Kidney (tissue), 14 donors: ENCODE measurements around the gene NHLH1. TPM values are rescaled to one million over a fixed set of nuclear protein-coding genes. Genes with fewer than 3 reads are reported as not detected.
"Not testable (repeated sequence)": the region's sequence is repeated elsewhere in the genome, so short reads cannot be mapped to it uniquely, and the experiment has no call there.

Source experiments
- DNase-seq, 5 donors: peaks; one replicate each; pipeline ENCODE4 v3.0.0-alpha.2; 2013 to 2020
- FAIRE-seq: peaks from 2 replicates; lab custom pipeline; 2012; peaks lifted over from hg19 to GRCh38; lab: Jason Lieb, UNC
- H3K27ac ChIP-seq, 2 donors: one replicate each; pipeline ENCODE4 v1.7.0; 2013; ENCODE audit warnings: low read depth in 2 of 2, low read length in 2 of 2, inconsistent platforms in 1 of 2
- H3K27me3 ChIP-seq: one replicate; pipeline ENCODE4 v1.7.1; 2013; ENCODE audit warnings: low read length, inconsistent platforms; ENCODE audit not compliant: control insufficient read depth, insufficient read depth
- H3K36me3 ChIP-seq, 3 donors: one replicate each; pipeline versions ENCODE4 v1.7.0 to v1.7.1; 2013; ENCODE audit warnings: low read length in 3 of 3, control low read depth in 1 of 3, inconsistent platforms in 1 of 3; ENCODE audit not compliant: insufficient read depth in 3 of 3, control insufficient read depth in 2 of 3
- H3K4me1 ChIP-seq, 3 donors: one replicate each; pipeline versions ENCODE4 v1.7.0 to v1.7.1; 2013; ENCODE audit warnings: low read length in 3 of 3, inconsistent platforms in 1 of 3, low read depth in 1 of 3; ENCODE audit not compliant: control insufficient read depth in 2 of 3, insufficient read depth in 2 of 3
- H3K4me3 ChIP-seq, 3 donors: one replicate each; pipeline versions ENCODE4 v1.7.0 to v1.8.1; 2013; ENCODE audit warnings: low read length in 3 of 3, control low read depth in 1 of 3, inconsistent platforms in 1 of 3
- H3K9ac ChIP-seq, 3 donors: one replicate each; pipeline versions ENCODE4 v1.7.0 to v1.7.1; 2013; ENCODE audit warnings: low read length in 3 of 3, control low read depth in 1 of 3, inconsistent platforms in 1 of 3
- H3K9me3 ChIP-seq, 3 donors: one replicate each; pipeline versions ENCODE4 v1.7.0 to v1.7.1; 2013; ENCODE audit warnings: low read length in 3 of 3, control low read depth in 1 of 3, inconsistent platforms in 1 of 3; ENCODE audit not compliant: control insufficient read depth in 2 of 3, insufficient read depth in 1 of 3
- intact Hi-C: fragments of 100-400 bp; cut with DNase I; formaldehyde crosslinking; loops from one replicate; pipeline ENCODE4 v1.11.1; 2022
- polyA plus RNA-seq: library from polyadenylated mRNA; stranded (reverse); fragments of 350-450 nt; fragmentation: Illumina TruSeq; extraction: RNeasy Lipid Tissue Mini Kit (QIAGEN cat#74804); gene quantifications from one replicate; pipeline ENCODE4 v1.2.3, GENCODE V29; 2014; ENCODE audit warnings: low read depth, low replicate concordance; ENCODE audit not compliant: insufficient read depth
- total RNA-seq: library from RNA; stranded (reverse); fragmentation: NEBNext Ultra II Directional; extraction: Animal tissue kit (Norgen Biotek cat#: 25700); gene quantifications from one replicate; pipeline ENCODE4 v1.2.1, GENCODE V29; 2021
- TF ChIP-seq, protein P1 (sequence below): IDR thresholded peaks from 3 replicates; pipeline ENCODE4 v1.5.1; 2012; ENCODE audit warnings: mild to moderate bottlenecking, moderate library complexity, borderline replicate concordance; ENCODE audit not compliant: insufficient read depth; ENCODE audit errors: extremely low read depth
- donor health status: control.
- donor health status: control.
- donor health status: control.
- donor health status: control.
- donor health status: control.
- donor health status: DM: yes; HTN: yes; CAD: no.
- donor health status: Normal renal cell carcinoma (clear cell type).

NHLH1 gene
- total and polyA plus RNA-seq, 2 donors from 2014 or later = 0.09 TPM; not detected in 1

DNA sequence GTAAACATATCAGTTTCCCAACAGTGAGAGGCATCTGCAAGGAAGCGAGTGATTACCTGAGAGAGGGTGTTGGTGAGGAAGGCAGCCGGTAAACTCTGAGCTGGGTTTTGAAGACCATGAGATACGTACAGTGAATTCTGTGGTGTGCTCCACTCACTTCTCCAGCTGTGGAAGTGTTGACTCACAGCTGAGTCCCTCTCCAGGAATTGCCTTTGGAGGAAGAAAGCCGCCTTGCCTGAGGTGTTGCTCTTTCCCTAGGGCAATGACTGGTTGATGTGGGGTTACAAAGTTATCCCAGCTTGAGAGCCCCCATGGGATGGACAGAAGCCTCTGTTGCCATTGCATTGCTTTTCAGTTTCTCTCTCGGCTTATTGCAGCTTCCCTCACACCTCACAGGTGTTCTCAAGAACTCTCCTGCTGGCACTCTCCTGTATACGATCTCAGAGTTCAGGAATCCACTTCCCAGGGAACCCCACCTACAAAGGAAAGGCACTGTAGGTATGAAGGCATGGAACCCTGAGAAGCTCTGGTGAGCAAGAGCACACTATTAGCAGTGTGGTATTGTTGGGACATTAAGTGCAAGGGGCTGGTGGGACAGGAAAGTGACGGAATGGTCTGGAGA is 10.8 kb downstream of the NHLH1 start:
- no peak for DNase-seq
- Histone ChIP-seq H3K27me3 (no peaks in the 10 kb centered on the region), H3K9ac (no peak overlapping the region), H3K9me3 (no peaks in the 10 kb centered on the region), H3K4me3 (no peak overlapping the region), H3K4me1 (peaks cover 0 to 9% (median 0%) of the 10 kb centered on the region in 3 donors), H3K36me3 (no peaks in the 10 kb centered on the region), H3K27ac (no peak overlapping the region)
- FAIRE-seq = no peak
- intact Hi-C loops = no loop called here
- TF ChIP-seq, protein P1, sequence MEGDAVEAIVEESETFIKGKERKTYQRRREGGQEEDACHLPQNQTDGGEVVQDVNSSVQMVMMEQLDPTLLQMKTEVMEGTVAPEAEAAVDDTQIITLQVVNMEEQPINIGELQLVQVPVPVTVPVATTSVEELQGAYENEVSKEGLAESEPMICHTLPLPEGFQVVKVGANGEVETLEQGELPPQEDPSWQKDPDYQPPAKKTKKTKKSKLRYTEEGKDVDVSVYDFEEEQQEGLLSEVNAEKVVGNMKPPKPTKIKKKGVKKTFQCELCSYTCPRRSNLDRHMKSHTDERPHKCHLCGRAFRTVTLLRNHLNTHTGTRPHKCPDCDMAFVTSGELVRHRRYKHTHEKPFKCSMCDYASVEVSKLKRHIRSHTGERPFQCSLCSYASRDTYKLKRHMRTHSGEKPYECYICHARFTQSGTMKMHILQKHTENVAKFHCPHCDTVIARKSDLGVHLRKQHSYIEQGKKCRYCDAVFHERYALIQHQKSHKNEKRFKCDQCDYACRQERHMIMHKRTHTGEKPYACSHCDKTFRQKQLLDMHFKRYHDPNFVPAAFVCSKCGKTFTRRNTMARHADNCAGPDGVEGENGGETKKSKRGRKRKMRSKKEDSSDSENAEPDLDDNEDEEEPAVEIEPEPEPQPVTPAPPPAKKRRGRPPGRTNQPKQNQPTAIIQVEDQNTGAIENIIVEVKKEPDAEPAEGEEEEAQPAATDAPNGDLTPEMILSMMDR = no peak

GRCh38 chr1:160384812-160385211 is 17.9 kb downstream of the NHLH1 start:
- DNase-seq, H3K4me1 ChIP-seq, H3K36me3 ChIP-seq, FAIRE-seq, H3K9ac ChIP-seq, H3K9me3 ChIP-seq, H3K4me3 ChIP-seq, H3K27me3 ChIP-seq, intact Hi-C loops, H3K27ac ChIP-seq: not testable (repeated sequence)

DNA sequence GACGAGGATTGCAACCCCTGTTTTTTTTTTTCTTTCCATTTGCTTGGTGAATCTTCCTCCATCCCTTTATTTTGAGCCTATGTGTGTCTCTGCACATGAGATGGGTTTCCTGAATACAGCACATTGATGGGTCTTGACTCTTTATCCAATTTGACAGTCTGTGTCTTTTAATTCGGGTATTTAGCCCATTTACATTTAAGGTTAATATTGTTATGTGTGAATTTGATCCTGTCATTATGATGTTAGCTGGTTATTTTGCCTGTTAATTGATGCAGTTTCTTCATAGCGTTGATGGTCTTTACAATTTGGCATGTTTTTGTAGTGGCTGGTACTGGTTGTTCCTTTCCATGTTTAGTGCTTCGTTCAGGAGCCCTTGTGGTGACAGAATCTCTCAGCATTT is 21.5 kb downstream of the NHLH1 start:
- H3K4me1 ChIP-seq, H3K27ac ChIP-seq, intact Hi-C loops, FAIRE-seq, H3K27me3 ChIP-seq, DNase-seq, H3K9me3 ChIP-seq, H3K36me3 ChIP-seq, H3K4me3 ChIP-seq, H3K9ac ChIP-seq: not testable (repeated sequence)

DNA sequence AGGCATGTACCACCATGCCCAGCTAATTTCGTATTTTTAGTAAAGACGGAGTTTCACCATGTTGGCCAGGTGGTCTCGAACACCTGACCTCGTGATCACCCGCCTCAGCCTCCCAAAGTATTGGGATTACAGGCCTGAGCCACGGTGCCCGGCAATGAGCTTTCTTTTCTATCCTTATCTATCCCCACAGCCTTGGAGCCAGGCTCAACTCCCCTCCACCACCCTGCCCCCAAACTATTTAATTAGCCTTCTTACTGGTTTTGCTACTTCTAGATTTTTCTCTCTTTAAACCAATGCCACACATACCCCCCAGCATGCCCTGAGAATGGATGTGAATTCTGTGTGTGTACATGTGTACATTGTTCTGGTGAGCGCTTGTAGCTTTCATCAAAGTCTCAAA is 27.8 kb downstream of the NHLH1 start:
- H3K9ac ChIP-seq = no peak overlapping the region
- TF ChIP-seq, protein P1 = no peak
- no peak overlapping the region for H3K27ac ChIP-seq
- no peak for DNase-seq
- H3K9me3 ChIP-seq = no peaks in the 10 kb centered on the region
- no peaks in the 10 kb centered on the region for H3K36me3 ChIP-seq
- no peak for FAIRE-seq
- H3K27me3 ChIP-seq = no peaks in the 10 kb centered on the region
- no peak overlapping the region for H3K4me3 ChIP-seq
- intact Hi-C loops = no loop called here
- no peaks in the 10 kb centered on the region for H3K4me1 ChIP-seq
